GM21423 (cell line): ENCODE measurements around the gene IVD.
"Not testable (repeated sequence)": the region's sequence is repeated elsewhere in the genome, so short reads cannot be mapped to it uniquely, and the experiment has no call there.

ENCODE experiments used
- ATAC-seq: cut with Tn5 transposase; IDR thresholded peaks from one replicate; pipeline ENCODE4 v1.9.1; 2021; ENCODE audit warnings: mild to moderate bottlenecking, moderate library complexity; ENCODE audit not compliant: unreplicated experiment

IVD gene

GRCh38 chr15:40453941-40454340, 48.3 kb downstream of the IVD start:
- ATAC-seq, result not testable (repeated sequence)

- no peak for ATAC-seq
These were observed 49.4 kb downstream of the IVD start for GRCh38 chr15:40454904-40455391.

GRCh38 chr15:40456299-40456712, 50.7 kb downstream of the IVD start:
- ATAC-seq, result no peak

- ATAC-seq, result no peak
These were observed 51.1 kb downstream of the IVD start for GRCh38 chr15:40456738-40457137.

- ATAC-seq, result no peak
These were observed 53.1 kb downstream of the IVD start for GRCh38 chr15:40458495-40459371.

- no peak for ATAC-seq
These were observed 53.9 kb downstream of the IVD start for GRCh38 chr15:40459391-40460015.

- ATAC-seq, result no peak
These were observed 54.8 kb downstream of the IVD start for GRCh38 chr15:40460404-40460803.

- ATAC-seq, result no peak
These were observed 56.4 kb downstream of the IVD start for GRCh38 chr15:40461958-40462357.

GRCh38 chr15:40463279-40463678, 57.7 kb downstream of the IVD start:
- ATAC-seq, result no peak

GRCh38 chr15:40463886-40464545, 58.4 kb downstream of the IVD start:
- no peak for ATAC-seq

GRCh38 chr15:40464595-40465185, 59.1 kb downstream of the IVD start:
- ATAC-seq, result no peak

GRCh38 chr15:40465939-40466338, 60.3 kb downstream of the IVD start:
- ATAC-seq, result no peak

- no peak for ATAC-seq
These were observed 61.0 kb downstream of the IVD start for GRCh38 chr15:40466426-40467260.

GRCh38 chr15:40467261-40467615, 61.6 kb downstream of the IVD start:
- no peak for ATAC-seq

GRCh38 chr15:40468898-40469331, 63.3 kb downstream of the IVD start:
- no peak for ATAC-seq

- no peak for ATAC-seq
These were observed 64.3 kb downstream of the IVD start for GRCh38 chr15:40469776-40470390.

GRCh38 chr15:40470423-40471104, 65.0 kb downstream of the IVD start, which contains the start of gene CHST14:
Gene CHST14, plus strand, starts transcription at chr15:40470984. Its CDS starts 230 bp downstream, at chr15:40471214.
- ATAC-seq, result peak; percentile 65
